HepG2 (cell line): ENCODE results near the gene ITGB7. TPM values are rescaled to one million over a fixed set of nuclear protein-coding genes. Genes with fewer than 3 reads are reported as not detected.
A peak's percentile ranks its signal among the peaks of the same experiment; 100 is the strongest.

ENCODE experiments used
- CBX1 ChIP-seq: IDR thresholded peaks from one replicate; pipeline ENCODE4 v1.6.1; 2016; ENCODE audit warnings: antibody characterized with exemption, low read depth
- EED ChIP-seq: sonication (generic); formaldehyde crosslinking; IDR thresholded peaks from 2 replicates; pipeline ENCODE4 v1.5.0; 2020; ENCODE audit warnings: mild to moderate bottlenecking, missing genetic modification reagents
- GLI4 ChIP-seq: sonication (generic); formaldehyde crosslinking; IDR thresholded peaks from 2 replicates; pipeline ENCODE4 v1.5.1; 2020; ENCODE audit warnings: missing genetic modification reagents, mild to moderate bottlenecking, moderate library complexity, borderline replicate concordance
- HDAC6 ChIP-seq: fragments of 200-600 bp; sonication (generic); IDR thresholded peaks from 2 replicates; pipeline ENCODE4 v1.7.0; 2017; ENCODE audit warnings: mild to moderate bottlenecking, antibody characterized with exemption, low read length, low read depth
- KDM3A ChIP-seq: IDR thresholded peaks from 2 replicates; pipeline ENCODE4 v1.6.1; 2018; ENCODE audit warnings: low read depth, missing compliant biosample characterization
- MBD4 ChIP-seq: IDR thresholded peaks from 2 replicates; pipeline ENCODE4 v1.6.1; 2012; ENCODE audit warnings: low read length, inconsistent platforms, borderline replicate concordance
- MIER3 ChIP-seq: IDR thresholded peaks from 2 replicates; pipeline ENCODE4 v1.6.1; 2016; ENCODE audit warnings: missing compliant biosample characterization, borderline replicate concordance
- MTA1 ChIP-seq: sonication (generic); formaldehyde crosslinking; IDR thresholded peaks from 2 replicates; pipeline ENCODE4 v1.4.0; 2020; ENCODE audit warnings: missing genetic modification reagents, mild to moderate bottlenecking, borderline replicate concordance
- NR2F2 ChIP-seq: IDR thresholded peaks from 2 replicates; pipeline ENCODE4 v1.6.1; 2012; ENCODE audit warnings: low read depth, inconsistent platforms, borderline replicate concordance
- PHF20 ChIP-seq: sonication (generic); formaldehyde crosslinking; IDR thresholded peaks from 2 replicates; pipeline ENCODE4 v1.5.0; 2020; ENCODE audit warnings: mild to moderate bottlenecking, missing genetic modification reagents
- ZFP41 ChIP-seq: sonication (generic); formaldehyde crosslinking; IDR thresholded peaks from 2 replicates; pipeline ENCODE4 v1.4.0; 2020; ENCODE audit warnings: mild to moderate bottlenecking, missing genetic modification reagents, borderline replicate concordance
- ZNF230 ChIP-seq: sonication (generic); formaldehyde crosslinking; IDR thresholded peaks from 2 replicates; pipeline ENCODE4 v1.4.0; 2020; ENCODE audit warnings: mild to moderate bottlenecking, missing genetic modification reagents
- ZNF296 ChIP-seq: sonication (generic); formaldehyde crosslinking; conservative IDR thresholded peaks from 2 replicates; pipeline ENCODE4 v1.5.0; 2020; ENCODE audit warnings: mild to moderate bottlenecking, missing genetic modification reagents
- ZNF383 ChIP-seq: sonication (generic); formaldehyde crosslinking; IDR thresholded peaks from 2 replicates; pipeline ENCODE4 v1.4.0; 2020; ENCODE audit warnings: missing genetic modification reagents, mild to moderate bottlenecking, borderline replicate concordance
- ZNF788 ChIP-seq: sonication (generic); formaldehyde crosslinking; IDR thresholded peaks from 2 replicates; pipeline ENCODE4 v1.5.0; 2020; ENCODE audit warnings: mild to moderate bottlenecking, missing genetic modification reagents, borderline replicate concordance
- ZSCAN22 ChIP-seq: sonication (generic); formaldehyde crosslinking; IDR thresholded peaks from 2 replicates; pipeline ENCODE4 v1.4.0; 2020; ENCODE audit warnings: mild to moderate bottlenecking, missing genetic modification reagents
- polyA plus RNA-seq, 8 experiments: library from polyadenylated mRNA; depleted of rRNA in 3 of 8; stranded (reverse) in 7 of 8; unstranded in 1 of 8; fragments of >200 nt; fragmentation: Illumina TruSeq in 4 of 8; extraction: Trizol in 4 of 8; gene quantifications; 2 replicates each; pipeline versions ENCODE4 v1.2.1 to v1.2.3, GENCODE V29; 2011 to 2016; ENCODE audit warnings: low read depth in 4 of 8, missing spikeins in 1 of 8, mixed read lengths in 1 of 8; ENCODE audit not compliant: insufficient read depth in 1 of 8
- total RNA-seq, 5 experiments: library from RNA; depleted of rRNA; stranded (reverse); fragments of >200 nt; fragmentation: Illumina TruSeq; extraction: Trizol; gene quantifications; 2 replicates each; pipeline ENCODE4 v1.2.3, GENCODE V29; 2016; ENCODE audit warnings: low read depth in 1 of 5
- TF ChIP-seq, protein P1 (sequence below): sonication (generic); formaldehyde crosslinking; IDR thresholded peaks from 2 replicates; pipeline ENCODE4 v1.5.0; 2020; ENCODE audit warnings: missing genetic modification reagents
- TF ChIP-seq, protein P2 (sequence below): sonication (generic); formaldehyde crosslinking; IDR thresholded peaks from 2 replicates; pipeline ENCODE4 v1.5.0; 2020; ENCODE audit warnings: missing genetic modification reagents, mild to moderate bottlenecking, borderline replicate concordance
- TF ChIP-seq, protein P3 (sequence below): IDR thresholded peaks from 2 replicates; pipeline ENCODE4 v1.6.1; 2016; ENCODE audit warnings: missing compliant biosample characterization, missing genetic modification reagents, borderline replicate concordance
- TF ChIP-seq, protein P4 (sequence below): IDR thresholded peaks from 2 replicates; pipeline ENCODE4 v1.6.1; 2016; ENCODE audit warnings: mild to moderate bottlenecking
- TF ChIP-seq, protein P5 (sequence below): sonication (generic); formaldehyde crosslinking; IDR thresholded peaks from 2 replicates; pipeline ENCODE4 v1.4.0; 2020; ENCODE audit warnings: missing genetic modification reagents

ITGB7 gene
- total and polyA plus RNA-seq, 2 of the 13 experiments (the other 11 are each of a cell fraction or from before 2014, with no cell fraction given): 0.16 to 0.18 TPM

DNA sequence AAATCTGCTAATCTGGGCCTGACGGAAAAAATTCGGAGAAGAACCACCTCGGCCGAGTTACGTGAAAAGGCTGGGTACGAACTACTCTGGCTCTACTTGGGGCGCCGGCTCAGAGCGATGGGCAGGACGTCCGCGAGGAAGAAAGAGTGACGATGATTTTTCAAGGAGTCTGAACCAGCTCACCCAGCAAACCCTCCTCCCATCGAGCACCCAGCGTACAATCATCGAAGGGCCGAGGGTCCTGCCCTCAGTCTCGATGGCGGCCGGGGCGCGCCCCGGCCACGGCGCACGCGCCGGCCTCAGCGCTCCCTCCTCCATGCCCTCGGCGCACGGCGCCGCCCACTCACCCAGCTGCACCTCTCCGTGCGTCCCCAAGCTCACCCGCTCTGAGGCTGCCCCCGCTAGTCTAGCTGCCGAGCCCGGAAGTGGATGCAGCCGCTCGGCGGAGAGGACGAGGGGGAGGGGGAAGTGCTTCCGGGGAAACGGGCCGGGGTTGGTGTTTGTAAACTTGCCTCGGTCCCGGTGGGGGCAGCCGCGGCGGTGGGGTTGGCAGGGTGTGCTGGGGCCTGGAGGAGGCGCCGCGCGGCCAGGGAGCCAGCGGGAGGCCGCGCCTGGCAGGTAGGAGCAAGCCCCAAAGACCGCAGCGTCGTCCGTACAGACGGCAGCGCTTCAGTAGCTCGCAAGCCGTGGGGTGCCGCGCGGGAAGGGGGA is 26.7 kb downstream of the ITGB7 start, which contains the start of the genes CSAD and ZNF740 (continued):
- TF ChIP-seq ZNF788 (CRISPR knock-in tag) (peak; percentile 80; the same call in 1 of the 2 replicates), ZNF230 (CRISPR knock-in tag) (no peak), PHF20 (CRISPR knock-in tag) (peak; percentile 84), CBX1 (no peak), GLI4 (CRISPR knock-in tag) (no peak), HDAC6 (no peak), ZFP41 (CRISPR knock-in tag) (no peak), ZNF296 (no peak), EED (CRISPR knock-in tag) (no peak), ZNF383 (CRISPR knock-in tag) (peak; percentile 94; the same call in 1 of the 2 replicates), NR2F2 (no peak), MBD4 (no peak), KDM3A (CRISPR knock-in tag) (peak; percentile 66; the same call in 1 of the 2 replicates), MIER3 (CRISPR knock-in tag) (peak; percentile 50; the same call in 1 of the 2 replicates), MTA1 (CRISPR knock-in tag) (no peak), ZSCAN22 (0 out of 2 replicates have a peak, but pooled peaks have one; percentile 52)
- TF ChIP-seq, protein P1, sequence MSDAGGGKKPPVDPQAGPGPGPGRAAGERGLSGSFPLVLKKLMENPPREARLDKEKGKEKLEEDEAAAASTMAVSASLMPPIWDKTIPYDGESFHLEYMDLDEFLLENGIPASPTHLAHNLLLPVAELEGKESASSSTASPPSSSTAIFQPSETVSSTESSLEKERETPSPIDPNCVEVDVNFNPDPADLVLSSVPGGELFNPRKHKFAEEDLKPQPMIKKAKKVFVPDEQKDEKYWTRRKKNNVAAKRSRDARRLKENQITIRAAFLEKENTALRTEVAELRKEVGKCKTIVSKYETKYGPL: no peak
- TF ChIP-seq, protein P2, sequence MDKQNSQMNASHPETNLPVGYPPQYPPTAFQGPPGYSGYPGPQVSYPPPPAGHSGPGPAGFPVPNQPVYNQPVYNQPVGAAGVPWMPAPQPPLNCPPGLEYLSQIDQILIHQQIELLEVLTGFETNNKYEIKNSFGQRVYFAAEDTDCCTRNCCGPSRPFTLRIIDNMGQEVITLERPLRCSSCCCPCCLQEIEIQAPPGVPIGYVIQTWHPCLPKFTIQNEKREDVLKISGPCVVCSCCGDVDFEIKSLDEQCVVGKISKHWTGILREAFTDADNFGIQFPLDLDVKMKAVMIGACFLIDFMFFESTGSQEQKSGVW: 0 out of 2 replicates have a peak, but pooled peaks have one; percentile 1
- TF ChIP-seq, protein P3, sequence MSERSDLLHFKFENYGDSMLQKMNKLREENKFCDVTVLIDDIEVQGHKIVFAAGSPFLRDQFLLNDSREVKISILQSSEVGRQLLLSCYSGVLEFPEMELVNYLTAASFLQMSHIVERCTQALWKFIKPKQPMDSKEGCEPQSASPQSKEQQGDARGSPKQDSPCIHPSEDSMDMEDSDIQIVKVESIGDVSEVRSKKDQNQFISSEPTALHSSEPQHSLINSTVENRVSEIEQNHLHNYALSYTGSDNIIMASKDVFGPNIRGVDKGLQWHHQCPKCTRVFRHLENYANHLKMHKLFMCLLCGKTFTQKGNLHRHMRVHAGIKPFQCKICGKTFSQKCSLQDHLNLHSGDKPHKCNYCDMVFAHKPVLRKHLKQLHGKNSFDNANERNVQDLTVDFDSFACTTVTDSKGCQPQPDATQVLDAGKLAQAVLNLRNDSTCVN (CRISPR knock-in tag): no peak; the same call in 1 of the 2 replicates
- TF ChIP-seq, protein P4, sequence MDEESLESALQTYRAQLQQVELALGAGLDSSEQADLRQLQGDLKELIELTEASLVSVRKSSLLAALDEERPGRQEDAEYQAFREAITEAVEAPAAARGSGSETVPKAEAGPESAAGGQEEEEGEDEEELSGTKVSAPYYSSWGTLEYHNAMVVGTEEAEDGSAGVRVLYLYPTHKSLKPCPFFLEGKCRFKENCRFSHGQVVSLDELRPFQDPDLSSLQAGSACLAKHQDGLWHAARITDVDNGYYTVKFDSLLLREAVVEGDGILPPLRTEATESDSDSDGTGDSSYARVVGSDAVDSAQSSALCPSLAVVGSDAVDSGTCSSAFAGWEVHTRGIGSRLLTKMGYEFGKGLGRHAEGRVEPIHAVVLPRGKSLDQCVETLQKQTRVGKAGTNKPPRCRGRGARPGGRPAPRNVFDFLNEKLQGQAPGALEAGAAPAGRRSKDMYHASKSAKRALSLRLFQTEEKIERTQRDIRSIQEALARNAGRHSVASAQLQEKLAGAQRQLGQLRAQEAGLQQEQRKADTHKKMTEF (CRISPR knock-in tag): peak; percentile 78; the same call in 1 of the 2 replicates
- TF ChIP-seq, protein P5, sequence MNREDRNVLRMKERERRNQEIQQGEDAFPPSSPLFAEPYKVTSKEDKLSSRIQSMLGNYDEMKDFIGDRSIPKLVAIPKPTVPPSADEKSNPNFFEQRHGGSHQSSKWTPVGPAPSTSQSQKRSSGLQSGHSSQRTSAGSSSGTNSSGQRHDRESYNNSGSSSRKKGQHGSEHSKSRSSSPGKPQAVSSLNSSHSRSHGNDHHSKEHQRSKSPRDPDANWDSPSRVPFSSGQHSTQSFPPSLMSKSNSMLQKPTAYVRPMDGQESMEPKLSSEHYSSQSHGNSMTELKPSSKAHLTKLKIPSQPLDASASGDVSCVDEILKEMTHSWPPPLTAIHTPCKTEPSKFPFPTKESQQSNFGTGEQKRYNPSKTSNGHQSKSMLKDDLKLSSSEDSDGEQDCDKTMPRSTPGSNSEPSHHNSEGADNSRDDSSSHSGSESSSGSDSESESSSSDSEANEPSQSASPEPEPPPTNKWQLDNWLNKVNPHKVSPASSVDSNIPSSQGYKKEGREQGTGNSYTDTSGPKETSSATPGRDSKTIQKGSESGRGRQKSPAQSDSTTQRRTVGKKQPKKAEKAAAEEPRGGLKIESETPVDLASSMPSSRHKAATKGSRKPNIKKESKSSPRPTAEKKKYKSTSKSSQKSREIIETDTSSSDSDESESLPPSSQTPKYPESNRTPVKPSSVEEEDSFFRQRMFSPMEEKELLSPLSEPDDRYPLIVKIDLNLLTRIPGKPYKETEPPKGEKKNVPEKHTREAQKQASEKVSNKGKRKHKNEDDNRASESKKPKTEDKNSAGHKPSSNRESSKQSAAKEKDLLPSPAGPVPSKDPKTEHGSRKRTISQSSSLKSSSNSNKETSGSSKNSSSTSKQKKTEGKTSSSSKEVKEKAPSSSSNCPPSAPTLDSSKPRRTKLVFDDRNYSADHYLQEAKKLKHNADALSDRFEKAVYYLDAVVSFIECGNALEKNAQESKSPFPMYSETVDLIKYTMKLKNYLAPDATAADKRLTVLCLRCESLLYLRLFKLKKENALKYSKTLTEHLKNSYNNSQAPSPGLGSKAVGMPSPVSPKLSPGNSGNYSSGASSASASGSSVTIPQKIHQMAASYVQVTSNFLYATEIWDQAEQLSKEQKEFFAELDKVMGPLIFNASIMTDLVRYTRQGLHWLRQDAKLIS (CRISPR knock-in tag): no peak
